GM12878 (cell line): ENCODE data around the gene PKN3. TPM values are rescaled to one million over a fixed set of nuclear protein-coding genes. Genes with fewer than 3 reads are reported as not detected.
"Not testable (repeated sequence)": the region's sequence is repeated elsewhere in the genome, so short reads cannot be mapped to it uniquely, and the experiment has no call there.

Experiments used
- ATAC-seq: fragments of 200-7000 bp; cut with Tn5 transposase; 3 replicates; pipeline ENCODE4 v1.9.1; 2020; ENCODE audit warnings: mild to moderate bottlenecking, moderate library complexity
- BruUV-seq: library from RNA; stranded (reverse); fragments of 400-500 nt; replicated peaks from 2 replicates; lab custom pipeline; 2021; lab: Mats Ljungman, UMichigan
- CTCF ChIA-PET: fragments of 300-600 bp; sonication (Branson Sonifier 250); formaldehyde crosslinking; extraction: SDS; loops from one replicate; lab custom pipeline; 2021; ENCODE audit warnings: inconsistent platforms; lab: Yijun Ruan, JAX
- POLR2A ChIA-PET: fragments of 350-600 bp; formaldehyde crosslinking; extraction: SDS; loops from one replicate; lab custom pipeline; 2021; ENCODE audit warnings: inconsistent platforms; lab: Charles Lee
- RAD21 ChIA-PET: fragments of 300-600 bp; sonication (Branson Sonifier 250); formaldehyde crosslinking; loops from one replicate; lab custom pipeline; 2023; ENCODE audit warnings: antibody characterized with exemption; ENCODE audit not compliant: unreplicated experiment; lab: Charles Lee
- SMC1A ChIA-PET: fragments of 300-600 bp; sonication (Branson Sonifier 250); formaldehyde crosslinking; loops from one replicate; lab custom pipeline; 2023; ENCODE audit not compliant: unreplicated experiment, uncharacterized antibody; lab: Charles Lee
- DNase-seq: peaks from one replicate; pipeline ENCODE4 v3.0.0-alpha.2; 2011; ENCODE audit warnings: low read depth, low spot score
- FAIRE-seq: peaks from 3 replicates; lab custom pipeline; 2011; peaks lifted over from hg19 to GRCh38; lab: Jason Lieb, UNC
- H2AFZ ChIP-seq: 2 replicates; pipeline ENCODE4 v1.6.0; 2011; ENCODE audit warnings: low read depth, low read length, control low read depth; ENCODE audit not compliant: control insufficient read depth
- H3K27ac ChIP-seq: 2 replicates; pipeline ENCODE4 v1.5.1; 2011; ENCODE audit warnings: control low read depth; ENCODE audit not compliant: control insufficient read depth, insufficient read depth
- H3K27me3 ChIP-seq, 2 experiments: replicated peaks in 1 of 2; 2 replicates each; pipeline versions ENCODE4 v1.6.0 to v1.6.1; 2011; ENCODE audit warnings: low read length in 1 of 2; ENCODE audit not compliant: control insufficient read depth in 2 of 2, insufficient read depth in 2 of 2
- H3K36me3 ChIP-seq, 2 experiments: 2 replicates each; pipeline ENCODE4 v1.5.1; 2011; ENCODE audit warnings: low read length in 1 of 2; ENCODE audit not compliant: control insufficient read depth in 2 of 2, insufficient read depth in 2 of 2
- H3K4me1 ChIP-seq: 2 replicates; pipeline ENCODE4 v1.6.1; 2011; ENCODE audit warnings: mild to moderate bottlenecking, low read length, moderate library complexity, mixed read lengths; ENCODE audit not compliant: control insufficient read depth, insufficient read depth
- H3K4me2 ChIP-seq: 2 replicates; pipeline ENCODE4 v1.6.0; 2011; ENCODE audit warnings: control low read depth; ENCODE audit not compliant: control insufficient read depth, insufficient read depth
- H3K4me3 ChIP-seq: fragments of 200-600 bp; sonication (generic); 2 replicates; pipeline ENCODE4 v1.5.1; 2016
- H3K79me2 ChIP-seq: 2 replicates; pipeline ENCODE4 v1.6.0; 2011; ENCODE audit warnings: low read length; ENCODE audit not compliant: control insufficient read depth, insufficient read depth
- H3K9ac ChIP-seq: 2 replicates; pipeline ENCODE4 v1.8.0; 2011; ENCODE audit warnings: low read length, control low read depth, mixed read lengths; ENCODE audit not compliant: control insufficient read depth, insufficient read depth
- H3K9me3 ChIP-seq: replicated peaks from 3 replicates; pipeline ENCODE4 v1.5.1; 2011; ENCODE audit warnings: mild to moderate bottlenecking, low read length; ENCODE audit not compliant: control insufficient read depth, insufficient read depth
- H4K20me1 ChIP-seq: 2 replicates; pipeline ENCODE4 v1.6.0; 2011; ENCODE audit not compliant: control insufficient read depth, insufficient read depth
- RCOR1 ChIP-seq: conservative IDR thresholded peaks from 2 replicates; pipeline ENCODE4 v1.6.1; 2012; ENCODE audit warnings: low read depth, low read length, improper control_type of control experiment
- SKIL ChIP-seq: fragments of 450-650 bp; IDR thresholded peaks from 2 replicates; pipeline ENCODE4 v1.6.1; 2017; ENCODE audit warnings: mild to moderate bottlenecking, low read depth, inconsistent platforms; ENCODE audit not compliant: poor library complexity, severe bottlenecking
- whole genome bisulfite sequencing: methylation state at CpG from one replicate; pipeline ENCODE4 v1.1.6; 2016; ENCODE audit warnings: low lambda C conversion rate; ENCODE audit not compliant: insufficient replicate concordance, insufficient coverage; ENCODE audit errors: missing lambda C conversion rate; 5-methylcytosine and 5-hydroxymethylcytosine counted together
- in situ Hi-C: fragments of 300-500 bp; cut with MboI; formaldehyde crosslinking; loops from 9 replicates; pipeline ENCODE4 v1.14.3; 2018; ENCODE audit warnings: mixed read lengths
- intact Hi-C: fragments of 100-400 bp; cut with micrococcal nuclease; formaldehyde crosslinking; loops from one replicate; pipeline ENCODE4 v1.14.2; 2022; ENCODE audit not compliant: unreplicated experiment
- polyA plus RNA-seq, 11 experiments: library from polyadenylated mRNA; depleted of rRNA in 4 of 11; unstranded in 6 of 11; stranded (reverse) in 5 of 11; fragments of >200 nt; fragmentation: Nextera tagmentation in 4 of 11; fragmentation: Illumina TruSeq in 1 of 11; extraction: Ambion mirVana in 4 of 11; extraction: Trizol in 1 of 11; gene quantifications; 1 replicate in 1 of 11; 2 replicates in 10 of 11; pipeline versions ENCODE4 v1.2.1 to v1.2.3, GENCODE V29; 2011 to 2016; ENCODE audit warnings: inconsistent platforms in 2 of 11, missing spikeins in 2 of 11, low read depth in 1 of 11
- total RNA-seq, 4 experiments: library from RNA; depleted of rRNA in 3 of 4; stranded (reverse); fragments of >200 nt in 3 of 4; fragmentation: Illumina TruSeq in 1 of 4; extraction: Trizol in 1 of 4; gene quantifications; 2 replicates each; pipeline versions ENCODE4 v1.2.1 to v1.2.3, GENCODE V29; 2013 to 2021

PKN3 gene
- total and polyA plus RNA-seq, 10 of the 15 experiments (the other 5 are each of a cell fraction or from before 2014, with no cell fraction given) = 0.35 to 11.0 (median 3.3) TPM

GRCh38 chr9:128657796-128658195 lies 44.5 kb upstream of the PKN3 start (continued):
- TF ChIP-seq SKIL = no peak
- no peak for TF ChIP-seq RCOR1

- FAIRE-seq, H3K9me3 ChIP-seq, CTCF ChIA-PET: not testable (repeated sequence)
Observed at GRCh38 chr9:128666481-128666941, 35.8 kb upstream of the PKN3 start.

More at GRCh38 chr9:128666481-128666941, 35.8 kb upstream of the PKN3 start:
- H3K36me3 ChIP-seq, H3K9ac ChIP-seq, H3K27ac ChIP-seq, H4K20me1 ChIP-seq, H3K4me3 ChIP-seq, intact Hi-C loops, H3K4me1 ChIP-seq, H2AFZ ChIP-seq, in situ Hi-C loops, H3K4me2 ChIP-seq, H3K79me2 ChIP-seq, BruUV-seq, ATAC-seq, SMC1A ChIA-PET, RAD21 ChIA-PET, DNase-seq, H3K27me3 ChIP-seq: not testable (repeated sequence)
- POLR2A ChIA-PET = interaction anchor here (0.7 kb wide), 2 partner anchors 48 to 80 kb away, joined by 3 to 4 read pairs; no protein-coding TSS in a partner anchor
- 88% methylated on average over 8 of the region's 8 CpGs for WGBS
